HEK293T (cell line): ENCODE data around the gene CCRL2.

Experiments
- BHLHE40 ChIP-seq: fragments of 450-650 bp; IDR thresholded peaks from 2 replicates; pipeline ENCODE4 v1.6.1; 2016; ENCODE audit warnings: mild to moderate bottlenecking, moderate library complexity, borderline replicate concordance
- CTBP1 ChIP-seq: fragments of 450-650 bp; IDR thresholded peaks from 2 replicates; pipeline ENCODE4 v1.6.1; 2016; ENCODE audit warnings: borderline replicate concordance
- ELF4 ChIP-seq: fragments of 450-650 bp; IDR thresholded peaks from 2 replicates; pipeline ENCODE4 v1.6.1; 2017; ENCODE audit warnings: antibody characterized with exemption
- FOXA1 ChIP-seq: fragments of 450-650 bp; IDR thresholded peaks from 2 replicates; pipeline ENCODE4 v1.6.1; 2016; ENCODE audit warnings: mild to moderate bottlenecking
- FOXK2 ChIP-seq: fragments of 450-650 bp; IDR thresholded peaks from 2 replicates; pipeline ENCODE4 v1.6.1; 2016; ENCODE audit warnings: mild to moderate bottlenecking
- FOXM1 ChIP-seq: fragments of 450-650 bp; IDR thresholded peaks from 2 replicates; pipeline ENCODE4 v1.6.1; 2017; ENCODE audit warnings: mild to moderate bottlenecking, borderline replicate concordance
- LEF1 ChIP-seq: fragments of 450-650 bp; IDR thresholded peaks from 2 replicates; pipeline ENCODE4 v1.6.1; 2017; ENCODE audit warnings: mild to moderate bottlenecking, borderline replicate concordance
- SP1 ChIP-seq: fragments of 450-650 bp; IDR thresholded peaks from 2 replicates; pipeline ENCODE4 v1.6.1; 2017
- SUZ12 ChIP-seq: fragments of 450-650 bp; IDR thresholded peaks from 2 replicates; pipeline ENCODE4 v1.6.1; 2016; ENCODE audit warnings: mild to moderate bottlenecking
- TARDBP ChIP-seq: fragments of 450-650 bp; IDR thresholded peaks from 2 replicates; pipeline ENCODE4 v1.6.1; 2016

DNA sequence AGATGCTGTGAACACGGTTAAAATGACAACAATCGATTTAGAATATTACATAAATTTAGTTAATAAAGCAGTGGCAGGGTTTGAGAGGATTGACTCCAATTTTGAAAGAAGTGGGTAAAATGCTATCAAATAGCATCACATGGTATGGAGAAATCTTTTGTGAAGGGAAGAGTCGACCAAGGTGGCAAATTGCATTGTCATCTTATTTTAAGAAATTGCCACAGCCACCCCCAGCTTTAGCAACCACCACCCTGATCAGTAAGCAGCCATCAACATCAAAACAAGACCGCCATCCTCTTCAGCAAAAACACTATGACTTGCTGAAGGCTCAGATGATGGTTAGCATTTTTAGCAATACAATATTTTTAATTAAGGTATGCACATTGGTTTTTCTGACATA is 42.0 kb upstream of the CCRL2 start:
- TF ChIP-seq SUZ12 (no peak), FOXK2 (no peak), LEF1 (no peak), FOXM1 (no peak), CTBP1 (no peak), SP1 (no peak), TARDBP (no peak), FOXA1 (no peak), BHLHE40 (no peak), ELF4 (no peak)
